ENCODE measurements around the gene CNEP1R1. TPM values are rescaled to one million over a fixed set of nuclear protein-coding genes. Genes with fewer than 3 reads are reported as not detected.

Gene CNEP1R1
- total RNA-seq, 1 experiment from 2014 or later = 13.8 TPM

- TF ChIP-seq CREB1 (CRISPR knock-in tag; IDR thresholded peaks at IDR 0.05) = no peak
- no peak for TF ChIP-seq ESRRA (CRISPR knock-in tag; IDR thresholded peaks at IDR 0.05; ENCODE audit: borderline replicate concordance)
- no peak for TF ChIP-seq ZSCAN18 (CRISPR knock-in tag; IDR thresholded peaks at IDR 0.05)
- TF ChIP-seq ERG (CRISPR knock-in tag; IDR thresholded peaks at IDR 0.05) = no peak
- TF ChIP-seq PRDM15 (CRISPR knock-in tag; IDR thresholded peaks at IDR 0.05) = no peak
- TF ChIP-seq NFYB (CRISPR knock-in tag; conservative IDR thresholded peaks at IDR 0.05; ENCODE audit: low read depth) = no peak
- TF ChIP-seq OVOL2 (CRISPR knock-in tag; IDR thresholded peaks at IDR 0.05; ENCODE audit: borderline replicate concordance) = no peak
- TF ChIP-seq ATF2 (CRISPR knock-in tag; IDR thresholded peaks at IDR 0.05; ENCODE audit: borderline replicate concordance, low read depth) = no peak
- TF ChIP-seq USF1 (CRISPR knock-in tag; IDR thresholded peaks at IDR 0.05) = no peak
- TF ChIP-seq E2F5 (CRISPR knock-in tag; IDR thresholded peaks at IDR 0.05) = no peak
- no peak for TF ChIP-seq ZNF532 (CRISPR knock-in tag; IDR thresholded peaks at IDR 0.05; ENCODE audit: borderline replicate concordance)
- no peak for TF ChIP-seq IRF2 (CRISPR knock-in tag; IDR thresholded peaks at IDR 0.05; ENCODE audit: borderline replicate concordance, low read depth)
- no peak for TF ChIP-seq E2F1 (CRISPR knock-in tag; IDR thresholded peaks at IDR 0.05)
Measured at GRCh38 chr16:49980166-49980565, 44.9 kb upstream of the CNEP1R1 start (continued).

Measured in WTC11 (cell line).